ENCODE data around the gene RAD51B.
A peak's percentile ranks its signal among the peaks of the same experiment; 100 is the strongest.

Gene RAD51B

GRCh38 chr14:68592948-68593556 lies 773.5 kb downstream of the RAD51B start:
- Histone ChIP-seq H3K9ac (ENCODE audit: insufficient read length) (no peak overlapping the region), H3K36me3 (ENCODE audit: insufficient read depth, low read length) (no peaks in the 10 kb centered on the region), H3K4me3 (no peak overlapping the region), H3K9me3 (ENCODE audit: low read depth, low read length) (no peaks in the 10 kb centered on the region), H3K27ac (peak overlapping the region; percentile 90; the same call in 1 of the 2 replicates)
- TF ChIP-seq EZH2 (IDR thresholded peaks at IDR 0.05), result no peak
- DNase-seq (ENCODE audit: low read depth, low spot score), result no peak

- DNase-seq (ENCODE audit: low read depth, low spot score), result no peak
- Histone ChIP-seq H3K9me3 (ENCODE audit: low read depth, low read length) (no peaks in the 10 kb centered on the region), H3K9ac (ENCODE audit: insufficient read length) (peak overlapping the region; percentile 3), H3K36me3 (ENCODE audit: insufficient read depth, low read length) (no peaks in the 10 kb centered on the region), H3K27ac (peak overlapping the region; percentile 90), H3K4me3 (peak overlapping the region; percentile 19; the same call in 1 of the 2 replicates)
- TF ChIP-seq POLR2AphosphoS5 (IDR thresholded peaks at IDR 0.05; ENCODE audit: borderline replicate concordance, low read depth, low read length) (no peak), EZH2 (IDR thresholded peaks at IDR 0.05) (no peak), FOXP2 (optimal IDR thresholded peaks at IDR 0.05; ENCODE audit: control extremely low read depth, extremely low read length, insufficient read depth) (no peak)
Observed at GRCh38 chr14:68593806-68594536, 774.4 kb downstream of the RAD51B start.

GRCh38 chr14:68594737-68595380 lies 775.3 kb downstream of the RAD51B start:
- peak overlapping the region; percentile 90 for H3K27ac ChIP-seq
- H3K9ac ChIP-seq (ENCODE audit: insufficient read length), result no peak overlapping the region

GRCh38 chr14:68596211-68596610 lies 776.6 kb downstream of the RAD51B start:
- H3K36me3 ChIP-seq (ENCODE audit: insufficient read depth, low read length), result no peaks in the 10 kb centered on the region
- no peak overlapping the region for H3K9ac ChIP-seq (ENCODE audit: insufficient read length)
- H3K9me3 ChIP-seq (ENCODE audit: low read depth, low read length), result no peaks in the 10 kb centered on the region
- DNase-seq (ENCODE audit: low read depth, low spot score), result no peak
- no peak for TF ChIP-seq EZH2 (IDR thresholded peaks at IDR 0.05)
- TF ChIP-seq FOXP2 (optimal IDR thresholded peaks at IDR 0.05; ENCODE audit: control extremely low read depth, extremely low read length, insufficient read depth), result no peak
- no peak for TF ChIP-seq POLR2AphosphoS5 (IDR thresholded peaks at IDR 0.05; ENCODE audit: borderline replicate concordance, low read depth, low read length)
- no peak overlapping the region for H3K4me3 ChIP-seq
- H3K27ac ChIP-seq, result no peak overlapping the region

More at GRCh38 chr14:68594737-68595380, 775.3 kb downstream of the RAD51B start:
- DNase-seq (ENCODE audit: low read depth, low spot score), result no peak
- no peak for TF ChIP-seq FOXP2 (optimal IDR thresholded peaks at IDR 0.05; ENCODE audit: control extremely low read depth, extremely low read length, insufficient read depth)
- TF ChIP-seq POLR2AphosphoS5 (IDR thresholded peaks at IDR 0.05; ENCODE audit: borderline replicate concordance, low read depth, low read length), result no peak
- Histone ChIP-seq H3K9me3 (ENCODE audit: low read depth, low read length) (no peaks in the 10 kb centered on the region), H3K36me3 (ENCODE audit: insufficient read depth, low read length) (no peaks in the 10 kb centered on the region), H3K4me3 (no peak overlapping the region)

- DNase-seq (ENCODE audit: low read depth, low spot score), result no peak
- Histone ChIP-seq H3K36me3 (ENCODE audit: insufficient read depth, low read length) (no peaks in the 10 kb centered on the region), H3K4me3 (no peak overlapping the region), H3K9me3 (ENCODE audit: low read depth, low read length) (no peaks in the 10 kb centered on the region), H3K9ac (ENCODE audit: insufficient read length) (no peak overlapping the region), H3K27ac (no peak overlapping the region)
- TF ChIP-seq FOXP2 (optimal IDR thresholded peaks at IDR 0.05; ENCODE audit: control extremely low read depth, extremely low read length, insufficient read depth), result no peak
- no peak for TF ChIP-seq EZH2 (IDR thresholded peaks at IDR 0.05)
- no peak for TF ChIP-seq POLR2AphosphoS5 (IDR thresholded peaks at IDR 0.05; ENCODE audit: borderline replicate concordance, low read depth, low read length)
Observed at GRCh38 chr14:68596701-68597100, 777.1 kb downstream of the RAD51B start.

GRCh38 chr14:68598089-68598488 lies 778.5 kb downstream of the RAD51B start:
- Histone ChIP-seq H3K36me3 (ENCODE audit: insufficient read depth, low read length) (no peaks in the 10 kb centered on the region), H3K4me3 (no peak overlapping the region), H3K9ac (ENCODE audit: insufficient read length) (no peak overlapping the region), H3K27ac (0 out of 2 replicates have a peak overlapping the region, but pooled peaks have one; percentile 62), H3K9me3 (ENCODE audit: low read depth, low read length) (no peaks in the 10 kb centered on the region)
- TF ChIP-seq EZH2 (IDR thresholded peaks at IDR 0.05) (no peak), FOXP2 (optimal IDR thresholded peaks at IDR 0.05; ENCODE audit: control extremely low read depth, extremely low read length, insufficient read depth) (no peak)
- no peak for DNase-seq (ENCODE audit: low read depth, low spot score)

- H3K36me3 ChIP-seq (ENCODE audit: insufficient read depth, low read length), result no peaks in the 10 kb centered on the region
- no peak overlapping the region for H3K4me3 ChIP-seq
- H3K27ac ChIP-seq, result peak overlapping the region; percentile 62; the same call in 1 of the 2 replicates
- no peak for TF ChIP-seq FOXP2 (optimal IDR thresholded peaks at IDR 0.05; ENCODE audit: control extremely low read depth, extremely low read length, insufficient read depth)
- TF ChIP-seq EZH2 (IDR thresholded peaks at IDR 0.05), result no peak
- TF ChIP-seq POLR2AphosphoS5 (IDR thresholded peaks at IDR 0.05; ENCODE audit: borderline replicate concordance, low read depth, low read length), result no peak
- DNase-seq (ENCODE audit: low read depth, low spot score), result no peak
- no peaks in the 10 kb centered on the region for H3K9me3 ChIP-seq (ENCODE audit: low read depth, low read length)
- peak overlapping the region; percentile 50 for H3K9ac ChIP-seq (ENCODE audit: insufficient read length)
Observed at GRCh38 chr14:68598621-68599447, 779.3 kb downstream of the RAD51B start.
